Measurements from ENCODE around the gene A1BG. TPM values are rescaled to one million over a fixed set of nuclear protein-coding genes. Genes with fewer than 3 reads are reported as not detected.

Gene A1BG
- total RNA-seq, 1 experiment from 2014 or later = 1.9 TPM

GRCh38 chr19:58395979-58396627, 42.8 kb upstream of the A1BG start:
- Histone ChIP-seq H3K4me3 (ENCODE audit: low read length) (no peak overlapping the region), H3K27ac (ENCODE audit: low read length) (no peak overlapping the region), H3K9me2 (replicated peaks; ENCODE audit: low read length) (no peaks in the 10 kb centered on the region), H3K79me2 (ENCODE audit: low read length) (peaks cover 24% of the 10 kb centered on the region), H3F3A (ENCODE audit: low read length, unreplicated experiment) (peaks cover 22% of the 10 kb centered on the region), H3K36me3 (ENCODE audit: low read depth, low read length) (peaks cover 35% of the 10 kb centered on the region), H3K9me3 (ENCODE audit: low read length) (no peaks in the 10 kb centered on the region), H3K4me2 (ENCODE audit: low read length) (no peak overlapping the region), H3K27me3 (ENCODE audit: low read length) (no peaks in the 10 kb centered on the region), H3K4me1 (ENCODE audit: insufficient read depth, low read length) (peaks cover 31% of the 10 kb centered on the region), H4K20me1 (ENCODE audit: low read length) (peaks cover 34% of the 10 kb centered on the region), H2AFZ (ENCODE audit: low read length) (no peak overlapping the region), H3K9ac (ENCODE audit: low read length) (no peak overlapping the region)
- BruUV-seq (replicated peaks) = no TSS peak
- ChIA-PET CTCF (no interaction called here), POLR2A (ENCODE audit: unreplicated experiment) (no interaction called here)
- intact Hi-C loops (cut with micrococcal nuclease) = no loop called here
- no peak for TF ChIP-seq EZH2 (IDR thresholded peaks at IDR 0.05; ENCODE audit: low read length, unreplicated experiment)
- no peak for TF ChIP-seq CTCF (conservative IDR thresholded peaks at IDR 0.05; ENCODE audit: low read depth, low read length)
- TF ChIP-seq EZH2phosphoT487 (IDR thresholded peaks at IDR 0.05; ENCODE audit: borderline replicate concordance, low read length) = no peak
- DNase-seq (no peak), ATAC-seq (peak; percentile 10)

DNA sequence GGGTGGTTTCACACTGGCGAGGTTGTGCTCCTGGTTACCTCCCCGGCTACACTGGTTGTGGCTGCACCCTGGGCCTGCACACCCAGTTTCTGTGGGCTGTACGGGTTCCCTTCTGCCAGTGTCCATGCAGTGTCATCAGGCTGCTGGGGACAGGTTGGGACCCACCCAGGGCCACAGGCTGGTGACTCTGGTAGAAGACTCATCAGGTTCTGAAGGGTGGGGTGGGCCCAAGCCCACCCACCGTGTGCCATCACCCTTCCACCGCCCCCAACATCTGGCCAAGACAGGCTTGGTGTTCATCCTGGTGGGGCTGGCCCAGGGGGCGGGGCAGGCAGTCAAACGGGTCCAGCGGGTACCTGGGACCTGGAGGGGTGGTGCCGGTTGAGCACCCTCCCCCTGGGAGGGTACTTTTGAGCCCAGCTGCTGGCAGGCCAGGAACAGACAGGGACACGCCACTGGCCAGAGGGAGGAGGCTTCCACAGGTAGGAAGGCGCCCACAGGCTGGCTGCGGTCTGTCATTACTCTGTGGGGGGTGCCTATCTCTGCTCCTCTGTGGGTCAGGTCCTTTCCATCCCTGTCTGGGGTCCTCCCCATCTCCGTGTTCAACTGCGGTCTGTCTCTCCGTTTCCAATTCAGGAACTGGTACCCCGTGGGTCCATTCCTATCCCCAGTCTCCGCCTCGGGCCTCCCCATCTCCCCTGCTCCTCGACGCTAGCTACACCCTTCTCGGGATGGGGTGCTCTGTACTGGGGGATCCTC, 42.1 kb upstream of the A1BG start, which contains the start of gene RNF225:
RNF225 (plus strand) TSS at position 437 of the 759 bp plus-strand sequence. CDS start 434 bp downstream, outside the sequence.
- no peak within 1 kb of the TSS for H3K4me3 ChIP-seq (ENCODE audit: low read length)
- peak; percentile 83 for DNase-seq
- intact Hi-C loops (cut with micrococcal nuclease) = no loop called here
- H3K27me3 ChIP-seq (ENCODE audit: low read length) = no peaks in the 10 kb centered on the region
- H3K9me2 ChIP-seq (replicated peaks; ENCODE audit: low read length) = no peaks in the 10 kb centered on the region
- H3K79me2 ChIP-seq (ENCODE audit: low read length) = peaks cover 31% of the 10 kb centered on the region
- TF ChIP-seq EZH2phosphoT487 (IDR thresholded peaks at IDR 0.05; ENCODE audit: borderline replicate concordance, low read length) = no peak
- no peak for TF ChIP-seq EZH2 (IDR thresholded peaks at IDR 0.05; ENCODE audit: low read length, unreplicated experiment)
- TF ChIP-seq CTCF (conservative IDR thresholded peaks at IDR 0.05; ENCODE audit: low read depth, low read length) = no peak
- H4K20me1 ChIP-seq (ENCODE audit: low read length) = peaks cover 41% of the 10 kb centered on the region
- no TSS peak for BruUV-seq (replicated peaks)
- peaks cover 28% of the 10 kb centered on the region for H3K4me1 ChIP-seq (ENCODE audit: insufficient read depth, low read length)
- H3K4me2 ChIP-seq (ENCODE audit: low read length) = no peak within 1 kb of the TSS
- H3K27ac ChIP-seq (ENCODE audit: low read length) = peak within 1 kb of the TSS; percentile 6; the same call in 1 of the 2 replicates
- ChIA-PET POLR2A (ENCODE audit: unreplicated experiment) (no interaction called here), CTCF (no interaction called here)
- peaks cover 22% of the 10 kb centered on the region for H3F3A ChIP-seq (ENCODE audit: low read length, unreplicated experiment)
- H3K36me3 ChIP-seq (ENCODE audit: low read depth, low read length) = peaks cover 42% of the 10 kb centered on the region
- H3K9ac ChIP-seq (ENCODE audit: low read length) = no peak within 1 kb of the TSS
- no peaks in the 10 kb centered on the region for H3K9me3 ChIP-seq (ENCODE audit: low read length)
- H2AFZ ChIP-seq (ENCODE audit: low read length) = no peak within 1 kb of the TSS
- peak; percentile 59 for ATAC-seq

DNA sequence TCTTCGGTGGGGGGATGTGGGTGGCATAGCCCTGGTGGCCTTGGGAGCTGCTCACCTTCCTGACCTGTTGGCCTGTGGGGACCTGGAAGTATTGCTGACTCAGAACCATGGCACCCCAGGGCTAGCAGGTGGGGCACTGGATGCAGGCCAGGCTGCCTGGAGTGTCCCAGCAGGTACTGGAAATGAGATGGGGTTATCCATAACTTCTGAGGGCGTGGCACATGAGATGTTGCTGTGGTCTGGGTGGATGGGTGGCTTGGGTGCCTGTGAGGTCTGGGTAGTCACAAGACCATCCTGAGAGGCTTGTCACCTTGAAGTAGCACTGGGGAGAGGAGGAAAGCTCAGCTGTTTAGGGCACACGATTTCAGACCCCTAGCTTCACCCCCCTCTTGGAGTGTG, 41.5 kb upstream of the A1BG start:
- H3K79me2 ChIP-seq (ENCODE audit: low read length) = peaks cover 36% of the 10 kb centered on the region
- no peaks in the 10 kb centered on the region for H3K9me3 ChIP-seq (ENCODE audit: low read length)
- no peaks in the 10 kb centered on the region for H3K27me3 ChIP-seq (ENCODE audit: low read length)
- DNase-seq (peak; percentile 45), ATAC-seq (peak; percentile 35)
- H3K9me2 ChIP-seq (replicated peaks; ENCODE audit: low read length) = no peaks in the 10 kb centered on the region
- no peak overlapping the region for H3K4me3 ChIP-seq (ENCODE audit: low read length)
- intact Hi-C loops (cut with micrococcal nuclease) = no loop called here
- peak overlapping the region; percentile 6; the same call in 1 of the 2 replicates for H3K27ac ChIP-seq (ENCODE audit: low read length)
- H3K4me1 ChIP-seq (ENCODE audit: insufficient read depth, low read length) = peaks cover 24% of the 10 kb centered on the region
- CTCF ChIA-PET = no interaction called here
- no peak for TF ChIP-seq CTCF (conservative IDR thresholded peaks at IDR 0.05; ENCODE audit: low read depth, low read length)
- no peak for TF ChIP-seq EZH2phosphoT487 (IDR thresholded peaks at IDR 0.05; ENCODE audit: borderline replicate concordance, low read length)
- no peak for TF ChIP-seq EZH2 (IDR thresholded peaks at IDR 0.05; ENCODE audit: low read length, unreplicated experiment)
- no peak overlapping the region for H3K4me2 ChIP-seq (ENCODE audit: low read length)
- POLR2A ChIA-PET (ENCODE audit: unreplicated experiment) = no interaction called here
- peaks cover 46% of the 10 kb centered on the region for H3K36me3 ChIP-seq (ENCODE audit: low read depth, low read length)
- no peak overlapping the region for H3K9ac ChIP-seq (ENCODE audit: low read length)
- peaks cover 22% of the 10 kb centered on the region for H3F3A ChIP-seq (ENCODE audit: low read length, unreplicated experiment)
- peaks cover 41% of the 10 kb centered on the region for H4K20me1 ChIP-seq (ENCODE audit: low read length)
- BruUV-seq (replicated peaks) = no TSS peak
- no peak overlapping the region for H2AFZ ChIP-seq (ENCODE audit: low read length)

Data from PC-3 (cell line).